ENCODE measurements around the gene INPPL1.
"Not testable (repeated sequence)": the region's sequence is repeated elsewhere in the genome, so short reads cannot be mapped to it uniquely, and the experiment has no call there.

The INPPL1 gene

GRCh38 chr11:72247584-72247983 lies 23.0 kb downstream of the INPPL1 start:
- DNase-seq, result no peak

GRCh38 chr11:72249961-72250360 lies 25.4 kb downstream of the INPPL1 start:
- DNase-seq, result no peak

- DNase-seq, result no peak
These were observed 26.3 kb downstream of the INPPL1 start for GRCh38 chr11:72250661-72251464.

GRCh38 chr11:72251614-72252013 lies 27.0 kb downstream of the INPPL1 start:
- DNase-seq, result no peak

- no peak for DNase-seq
These were observed 28.8 kb downstream of the INPPL1 start for GRCh38 chr11:72253392-72253791.

GRCh38 chr11:72254299-72254993 lies 29.9 kb downstream of the INPPL1 start:
- DNase-seq, result no peak

- DNase-seq, result no peak
These were observed 33.0 kb downstream of the INPPL1 start for GRCh38 chr11:72257570-72257969.

GRCh38 chr11:72259490-72259889 lies 34.9 kb downstream of the INPPL1 start:
- no peak for DNase-seq

GRCh38 chr11:72260574-72260973 lies 36.0 kb downstream of the INPPL1 start:
- no peak for DNase-seq

GRCh38 chr11:72263361-72263760 lies 38.8 kb downstream of the INPPL1 start:
- no peak for DNase-seq

GRCh38 chr11:72265951-72266350 lies 41.4 kb downstream of the INPPL1 start:
- DNase-seq, result no peak

- not testable (repeated sequence) for DNase-seq
These were observed 42.4 kb downstream of the INPPL1 start for GRCh38 chr11:72266960-72267359.

GRCh38 chr11:72267956-72268617 lies 43.5 kb downstream of the INPPL1 start:
- DNase-seq, result no peak

- DNase-seq, result no peak
These were observed 47.4 kb downstream of the INPPL1 start for GRCh38 chr11:72271980-72272379.

GRCh38 chr11:72274435-72274834 lies 49.9 kb downstream of the INPPL1 start:
- no peak for DNase-seq

GRCh38 chr11:72278905-72279304 lies 54.3 kb downstream of the INPPL1 start:
- no peak for DNase-seq

- DNase-seq, result no peak
These were observed 55.5 kb downstream of the INPPL1 start for GRCh38 chr11:72280037-72280436.

GRCh38 chr11:72280726-72281315 lies 56.3 kb downstream of the INPPL1 start:
- no peak for DNase-seq

GRCh38 chr11:72283947-72284346 lies 59.4 kb downstream of the INPPL1 start:
- no peak for DNase-seq

- no peak for DNase-seq
These were observed 62.7 kb downstream of the INPPL1 start for GRCh38 chr11:72287293-72287692.
